ENCODE measurements around the gene KRTAP19-5. TPM values are rescaled to one million over a fixed set of nuclear protein-coding genes. Genes with fewer than 3 reads are reported as not detected.
"Not testable (repeated sequence)": the region's sequence is repeated elsewhere in the genome, so short reads cannot be mapped to it uniquely, and the experiment has no call there.

The KRTAP19-5 gene
- total RNA-seq = not detected
- polyA plus RNA-seq (ENCODE audit: insufficient read length in 2 of 2) = not detected
- long read RNA-seq, donor 1 = 0 reads
- long read RNA-seq, donor 2 = 0 reads
- long read RNA-seq, donor 3 = 0 reads
- long read RNA-seq, donor 4 = 0 reads

DNA sequence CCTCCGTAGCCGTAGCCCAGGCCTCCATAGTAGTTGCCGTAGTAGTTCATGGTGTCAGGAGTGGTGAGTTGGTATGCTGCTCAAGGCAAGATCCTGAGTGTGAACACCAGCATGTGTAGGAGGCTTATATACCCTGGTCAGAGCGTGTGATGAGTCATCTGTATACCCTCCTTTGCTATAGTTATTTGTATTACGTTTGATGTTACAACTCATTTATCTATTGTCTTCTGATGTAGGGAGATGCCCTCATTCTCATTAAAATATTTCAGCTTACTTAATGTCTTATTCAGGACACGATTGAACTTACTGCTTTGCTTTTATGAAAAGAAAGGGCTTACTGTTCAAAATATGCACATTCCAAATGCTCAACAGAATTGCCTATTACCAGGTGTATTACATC is at the start of gene KRTAP19-5:
Gene KRTAP19-5, minus strand, starts transcription at position 101 of the 400 bp plus-strand sequence. Its CDS starts 51 bp downstream, at position 50.
- WGBS (ENCODE audit: insufficient coverage) = 100% methylated on average over 2 of the region's 6 CpGs

DNA sequence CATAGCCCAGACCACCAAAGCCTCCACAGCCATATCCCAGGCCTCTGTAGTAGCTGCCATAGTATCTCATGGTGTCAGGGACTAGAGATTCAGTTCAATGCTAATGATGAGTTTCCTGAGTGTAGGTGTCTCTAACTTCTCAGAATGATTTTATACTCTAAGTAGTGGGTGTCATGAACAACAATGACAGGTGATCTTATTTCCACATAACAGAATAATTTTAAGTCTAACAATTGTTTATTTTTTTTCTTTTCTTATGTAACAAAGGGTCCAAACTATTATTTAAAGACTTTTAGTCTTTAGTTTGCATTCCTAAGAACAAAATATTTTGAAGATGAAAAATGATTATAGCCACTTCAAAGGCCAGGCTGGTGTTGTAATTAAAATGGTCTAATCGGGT is 39.8 kb upstream of the KRTAP19-5 start, which contains the start of gene KRTAP19-6:
Gene KRTAP19-6, minus strand, starts transcription at position 101 of the 400 bp plus-strand sequence. Its CDS starts 31 bp downstream, at position 70.
- Histone ChIP-seq H3K9me3 (ENCODE audit: control insufficient read depth, insufficient read depth, low read length) (no peaks in the 10 kb centered on the region), H3K27ac (ENCODE audit: low read depth, low read length) (no peak within 1 kb of the TSS), H3K4me1 (ENCODE audit: control insufficient read depth, insufficient read depth, low read length) (no peaks in the 10 kb centered on the region), H3K4me3 (ENCODE audit: low read depth, low read length) (no peak within 1 kb of the TSS), H3K36me3 (ENCODE audit: control insufficient read depth, insufficient read depth, low read length) (no peaks in the 10 kb centered on the region), H3K27me3 (ENCODE audit: control insufficient read depth, insufficient read depth, low read length) (no peaks in the 10 kb centered on the region)
- no CpG with 5 or more reads among the region's 1 CpG for WGBS (ENCODE audit: insufficient coverage)
- DNase-seq (ENCODE audit: low read depth in 4 of 6, low spot score in 6 of 6) = no peak

More for the DNA sequence above, at the start of gene KRTAP19-5:
- H3K36me3 ChIP-seq (ENCODE audit: control insufficient read depth, insufficient read depth, low read length) = no peaks in the 10 kb centered on the region
- H3K4me3 ChIP-seq (ENCODE audit: low read depth, low read length) = no peak within 1 kb of the TSS
- H3K9me3 ChIP-seq (ENCODE audit: control insufficient read depth, insufficient read depth, low read length) = no peaks in the 10 kb centered on the region
- no peak for DNase-seq (ENCODE audit: low read depth in 4 of 6, low spot score in 6 of 6)
- no peak within 1 kb of the TSS for H3K27ac ChIP-seq (ENCODE audit: low read depth, low read length)
- no peaks in the 10 kb centered on the region for H3K27me3 ChIP-seq (ENCODE audit: control insufficient read depth, insufficient read depth, low read length)
- H3K4me1 ChIP-seq (ENCODE audit: control insufficient read depth, insufficient read depth, low read length) = no peaks in the 10 kb centered on the region

DNA sequence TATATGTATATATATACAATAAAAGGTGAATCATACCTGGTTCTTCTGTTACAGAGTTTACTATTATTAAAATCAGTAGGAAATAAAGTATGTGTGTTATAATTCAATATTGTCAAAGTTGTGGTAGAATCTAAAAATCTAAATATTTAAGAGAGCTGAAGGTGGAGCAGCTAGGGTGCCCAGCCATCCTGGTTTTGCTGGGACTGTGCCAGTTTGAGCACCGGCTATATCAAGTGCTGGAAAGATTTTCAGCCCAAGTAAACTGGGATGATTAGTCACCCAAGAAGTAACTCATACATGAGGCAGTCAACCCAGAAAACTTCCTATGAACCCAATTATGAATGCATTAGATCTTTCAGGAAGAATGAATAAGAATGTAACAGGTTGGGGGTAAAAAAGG is 16.9 kb upstream of the KRTAP19-5 start:
- Histone ChIP-seq H3K36me3 (ENCODE audit: control insufficient read depth, insufficient read depth, low read length) (no peaks in the 10 kb centered on the region), H3K9me3 (ENCODE audit: control insufficient read depth, insufficient read depth, low read length) (no peaks in the 10 kb centered on the region), H3K27ac (ENCODE audit: low read depth, low read length) (no peak overlapping the region), H3K4me1 (ENCODE audit: control insufficient read depth, insufficient read depth, low read length) (no peaks in the 10 kb centered on the region), H3K4me3 (ENCODE audit: low read depth, low read length) (no peak overlapping the region), H3K27me3 (ENCODE audit: control insufficient read depth, insufficient read depth, low read length) (no peaks in the 10 kb centered on the region)
- no CpG with 5 or more reads among the region's 1 CpG for WGBS (ENCODE audit: insufficient coverage)
- no peak for DNase-seq (ENCODE audit: low read depth in 4 of 6, low spot score in 6 of 6)

DNA sequence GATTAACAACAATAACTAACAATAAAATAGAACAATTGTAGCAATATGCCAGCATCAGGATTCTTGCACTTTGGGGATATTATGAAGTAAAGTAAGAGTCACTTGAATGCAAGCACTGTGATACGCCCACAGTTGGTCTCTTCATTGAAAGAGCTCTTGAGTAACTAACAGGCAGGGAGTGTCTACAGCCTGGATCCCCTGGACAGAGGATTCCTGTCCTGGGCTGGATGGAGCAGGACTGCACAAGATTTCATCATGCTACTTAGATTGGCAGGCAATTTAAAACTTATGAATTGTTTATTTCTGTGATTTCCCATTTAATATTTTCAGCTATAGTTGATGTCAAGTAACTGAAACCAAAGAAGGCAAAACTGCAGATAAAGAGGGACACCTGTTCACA is 13.7 kb upstream of the KRTAP19-5 start:
- Histone ChIP-seq H3K4me3 (ENCODE audit: low read depth, low read length) (no peak overlapping the region), H3K36me3 (ENCODE audit: control insufficient read depth, insufficient read depth, low read length) (no peaks in the 10 kb centered on the region), H3K9me3 (ENCODE audit: control insufficient read depth, insufficient read depth, low read length) (no peaks in the 10 kb centered on the region), H3K27ac (ENCODE audit: low read depth, low read length) (no peak overlapping the region), H3K4me1 (ENCODE audit: control insufficient read depth, insufficient read depth, low read length) (no peaks in the 10 kb centered on the region), H3K27me3 (ENCODE audit: control insufficient read depth, insufficient read depth, low read length) (no peaks in the 10 kb centered on the region)
- peak in 1 of 6 donors; percentile 1 for DNase-seq (ENCODE audit: low read depth in 4 of 6, low spot score in 6 of 6)
- 86% methylated on average over 1 of the region's 1 CpG for WGBS (ENCODE audit: insufficient coverage)

DNA sequence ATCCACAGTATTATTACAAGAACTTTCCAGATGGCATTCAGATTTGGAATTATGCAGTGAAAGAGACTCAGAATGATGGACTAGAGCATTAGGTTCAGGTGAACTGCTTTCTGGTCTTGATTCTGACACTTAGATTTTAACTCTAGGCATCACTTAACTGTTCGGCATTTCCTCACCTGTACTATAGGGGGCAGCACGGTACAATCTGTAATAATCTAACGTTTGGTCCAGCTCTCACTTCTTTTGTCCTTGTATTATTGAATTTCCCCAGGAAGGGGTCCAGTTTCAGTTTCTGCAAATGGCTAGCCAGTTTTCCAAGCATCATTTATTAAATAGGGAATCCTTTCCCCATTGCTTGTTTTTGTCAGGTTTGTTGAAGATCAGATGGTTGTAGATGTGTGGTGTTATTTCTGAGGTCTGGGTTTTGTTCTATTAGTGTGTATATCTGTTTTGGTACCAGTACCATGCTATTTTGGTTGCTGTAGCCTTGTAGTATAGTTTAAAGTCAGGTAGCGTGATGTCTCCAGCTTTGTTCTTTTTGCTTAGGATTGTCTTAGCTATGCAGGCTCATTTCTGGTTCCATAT is 3.8 kb upstream of the KRTAP19-5 start:
- not testable (repeated sequence) for H3K36me3 ChIP-seq (ENCODE audit: control insufficient read depth, insufficient read depth, low read length); H3K4me1 ChIP-seq (ENCODE audit: control insufficient read depth, insufficient read depth, low read length); H3K27ac ChIP-seq (ENCODE audit: low read depth, low read length); H3K9me3 ChIP-seq (ENCODE audit: control insufficient read depth, insufficient read depth, low read length); H3K27me3 ChIP-seq (ENCODE audit: control insufficient read depth, insufficient read depth, low read length); DNase-seq (ENCODE audit: low read depth in 4 of 6, low spot score in 6 of 6); H3K4me3 ChIP-seq (ENCODE audit: low read depth, low read length)
- 27% methylated on average over 4 of the region's 4 CpGs for WGBS (ENCODE audit: insufficient coverage)

DNA sequence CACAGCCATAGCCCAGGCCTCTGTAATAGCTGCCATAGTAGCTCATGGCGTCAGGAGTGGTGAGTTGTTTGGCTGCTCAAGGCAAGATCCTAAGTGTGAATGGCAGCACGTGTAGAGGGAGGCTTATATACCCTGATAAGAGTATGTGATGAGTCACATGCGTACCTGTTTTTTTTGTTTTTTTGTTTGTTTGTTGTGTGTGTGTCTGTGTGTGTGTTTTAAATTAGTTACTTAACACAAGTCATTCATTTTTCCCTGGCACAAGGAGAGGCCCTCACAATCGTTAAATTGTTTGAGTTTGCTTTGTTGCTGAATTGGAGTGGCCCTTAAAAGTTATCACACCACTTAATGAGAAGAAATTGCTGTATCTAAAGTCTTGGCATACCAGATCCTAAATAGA is 4.9 kb downstream of the KRTAP19-5 start, which contains the start of gene KRTAP19-4:
Gene KRTAP19-4, minus strand, starts transcription at position 101 of the 400 bp plus-strand sequence. Its CDS starts 55 bp downstream, at position 46.
- no peak for DNase-seq (ENCODE audit: low read depth in 4 of 6, low spot score in 6 of 6)
- no peaks in the 10 kb centered on the region for H3K27me3 ChIP-seq (ENCODE audit: control insufficient read depth, insufficient read depth, low read length)
- no peak within 1 kb of the TSS for H3K27ac ChIP-seq (ENCODE audit: low read depth, low read length)
- H3K4me3 ChIP-seq (ENCODE audit: low read depth, low read length) = no peak within 1 kb of the TSS
- H3K4me1 ChIP-seq (ENCODE audit: control insufficient read depth, insufficient read depth, low read length) = no peaks in the 10 kb centered on the region
- WGBS (ENCODE audit: insufficient coverage) = 100% methylated on average over 2 of the region's 4 CpGs
- H3K36me3 ChIP-seq (ENCODE audit: control insufficient read depth, insufficient read depth, low read length) = no peaks in the 10 kb centered on the region
- peaks cover 2% of the 10 kb centered on the region for H3K9me3 ChIP-seq (ENCODE audit: control insufficient read depth, insufficient read depth, low read length)

DNA sequence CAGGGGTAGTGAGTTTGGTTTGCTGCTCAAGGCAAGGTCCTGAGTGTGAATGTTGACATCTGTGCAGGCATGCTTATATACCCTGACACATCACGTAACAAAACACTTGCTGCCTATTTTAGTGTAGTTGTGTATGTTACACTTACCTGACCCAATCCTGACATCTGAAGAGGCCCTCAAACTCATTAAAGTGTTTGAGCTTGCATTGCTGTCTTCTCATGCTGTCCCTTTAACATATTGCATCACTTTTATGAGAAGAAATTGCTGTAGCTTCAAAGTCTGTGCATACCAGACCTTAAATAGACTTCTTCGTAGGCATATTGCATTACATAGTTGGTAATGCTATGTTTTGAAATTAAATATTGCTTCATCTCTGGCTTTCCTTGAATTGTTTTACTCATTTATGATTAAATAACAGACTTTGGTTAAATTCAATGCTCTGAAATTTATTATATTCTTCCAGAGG is 9.9 kb downstream of the KRTAP19-5 start, which contains the start of gene KRTAP19-3:
Gene KRTAP19-3, minus strand, starts transcription at position 51 of the 466 bp plus-strand sequence. CDS start 56 bp downstream, outside the sequence.
- Histone ChIP-seq H3K27ac (ENCODE audit: low read depth, low read length) (no peak within 1 kb of the TSS), H3K4me3 (ENCODE audit: low read depth, low read length) (no peak within 1 kb of the TSS), H3K36me3 (ENCODE audit: control insufficient read depth, insufficient read depth, low read length) (no peaks in the 10 kb centered on the region), H3K9me3 (ENCODE audit: control insufficient read depth, insufficient read depth, low read length) (peaks cover 2% of the 10 kb centered on the region), H3K27me3 (ENCODE audit: control insufficient read depth, insufficient read depth, low read length) (no peaks in the 10 kb centered on the region), H3K4me1 (ENCODE audit: control insufficient read depth, insufficient read depth, low read length) (no peaks in the 10 kb centered on the region)
- WGBS (ENCODE audit: insufficient coverage) = no CpG with 5 or more reads among the region's 2 CpGs
- no peak for DNase-seq (ENCODE audit: low read depth in 4 of 6, low spot score in 6 of 6)

DNA sequence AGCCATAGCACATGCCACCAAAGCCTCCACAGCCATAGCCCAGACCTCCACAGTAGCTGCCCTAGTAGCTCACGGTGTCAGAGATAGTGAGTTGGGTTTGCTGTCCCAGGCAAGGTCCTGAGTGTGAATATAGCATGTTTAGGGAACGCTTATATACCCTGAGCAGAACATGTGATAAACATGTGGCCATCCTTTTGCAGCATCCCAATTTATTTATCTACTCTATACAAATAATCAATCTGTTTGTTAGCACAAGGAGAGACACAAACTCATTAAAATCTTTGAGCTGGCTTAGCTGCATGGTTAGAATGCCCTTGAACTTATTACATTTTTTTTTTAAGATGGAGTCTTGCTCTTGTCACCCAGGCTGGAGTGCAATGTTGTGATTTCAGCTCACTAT is 14.6 kb downstream of the KRTAP19-5 start, which contains the start of gene KRTAP19-2:
Gene KRTAP19-2, minus strand, starts transcription at position 101 of the 400 bp plus-strand sequence. Its CDS starts 88 bp downstream, at position 13.
- H3K27me3 ChIP-seq (ENCODE audit: control insufficient read depth, insufficient read depth, low read length) = no peaks in the 10 kb centered on the region
- H3K27ac ChIP-seq (ENCODE audit: low read depth, low read length) = no peak within 1 kb of the TSS
- H3K4me1 ChIP-seq (ENCODE audit: control insufficient read depth, insufficient read depth, low read length) = no peaks in the 10 kb centered on the region
- no CpG with 5 or more reads among the region's 2 CpGs for WGBS (ENCODE audit: insufficient coverage)
- H3K4me3 ChIP-seq (ENCODE audit: low read depth, low read length) = no peak within 1 kb of the TSS
- H3K9me3 ChIP-seq (ENCODE audit: control insufficient read depth, insufficient read depth, low read length) = peaks cover 13% of the 10 kb centered on the region
- H3K36me3 ChIP-seq (ENCODE audit: control insufficient read depth, insufficient read depth, low read length) = no peaks in the 10 kb centered on the region
- no peak for DNase-seq (ENCODE audit: low read depth in 4 of 6, low spot score in 6 of 6)

DNA sequence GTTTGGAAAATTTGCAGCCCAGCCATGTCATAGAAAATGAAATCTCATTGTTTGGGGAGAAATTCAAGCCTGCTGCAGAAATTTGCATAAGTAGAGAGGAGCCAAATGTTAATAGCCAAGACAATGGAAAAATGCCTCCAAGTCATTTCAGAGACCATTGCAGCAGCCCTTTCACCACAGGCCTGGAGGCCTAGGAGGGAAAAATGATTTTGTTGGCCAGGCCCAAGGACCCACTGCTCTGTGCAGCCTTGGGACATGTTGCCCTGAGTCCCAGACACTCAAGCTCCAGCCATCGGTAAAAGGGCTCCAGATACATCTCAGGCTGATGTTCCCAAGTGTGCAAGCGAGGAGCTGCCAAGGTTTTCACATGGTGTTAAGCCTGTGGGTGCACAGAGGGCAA is 15.8 kb downstream of the KRTAP19-5 start:
- Histone ChIP-seq H3K9me3 (ENCODE audit: control insufficient read depth, insufficient read depth, low read length) (peaks cover 13% of the 10 kb centered on the region), H3K27ac (ENCODE audit: low read depth, low read length) (no peak overlapping the region), H3K36me3 (ENCODE audit: control insufficient read depth, insufficient read depth, low read length) (no peaks in the 10 kb centered on the region), H3K27me3 (ENCODE audit: control insufficient read depth, insufficient read depth, low read length) (no peaks in the 10 kb centered on the region), H3K4me1 (ENCODE audit: control insufficient read depth, insufficient read depth, low read length) (no peaks in the 10 kb centered on the region), H3K4me3 (ENCODE audit: low read depth, low read length) (no peak overlapping the region)
- 88% methylated on average over 2 of the region's 2 CpGs for WGBS (ENCODE audit: insufficient coverage)
- DNase-seq (ENCODE audit: low read depth in 4 of 6, low spot score in 6 of 6) = no peak

DNA sequence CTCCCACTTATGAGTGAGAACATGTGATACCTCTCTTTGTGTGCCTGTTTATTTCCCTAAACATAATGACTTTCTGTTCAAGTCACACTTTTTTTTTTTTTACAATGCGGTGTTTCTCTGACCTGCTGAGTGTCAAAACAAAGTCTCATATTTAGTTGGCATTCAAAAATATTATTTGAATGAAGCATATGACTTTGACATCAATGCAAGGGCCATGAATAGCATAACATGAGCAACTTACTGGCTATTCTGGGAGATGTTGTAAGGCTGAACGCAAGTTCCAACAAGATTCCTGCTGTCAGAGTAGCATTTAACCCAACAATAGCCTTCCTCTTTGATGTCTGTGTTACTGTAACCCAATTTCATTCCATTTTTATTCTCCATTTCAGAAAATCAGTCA is 19.8 kb downstream of the KRTAP19-5 start:
- Histone ChIP-seq H3K4me3 (ENCODE audit: low read depth, low read length) (no peak overlapping the region), H3K27ac (ENCODE audit: low read depth, low read length) (no peak overlapping the region), H3K27me3 (ENCODE audit: control insufficient read depth, insufficient read depth, low read length) (no peaks in the 10 kb centered on the region), H3K9me3 (ENCODE audit: control insufficient read depth, insufficient read depth, low read length) (peaks cover 13% of the 10 kb centered on the region), H3K4me1 (ENCODE audit: control insufficient read depth, insufficient read depth, low read length) (no peaks in the 10 kb centered on the region), H3K36me3 (ENCODE audit: control insufficient read depth, insufficient read depth, low read length) (no peaks in the 10 kb centered on the region)
- no peak for DNase-seq (ENCODE audit: low read depth in 4 of 6, low spot score in 6 of 6)
- WGBS (ENCODE audit: insufficient coverage) = no CpG with 5 or more reads among the region's 2 CpGs
